Kasumi-1 (cell line): ENCODE data around the gene OR2H1.

Experiments
- DNase-seq, 2 experiments: peaks; one replicate each; lab custom pipeline; 2025; lab: John Stamatoyannopoulos, UW

OR2H1 gene

GRCh38 chr6:29510202-29510601, 53.2 kb downstream of the OR2H1 start:
- no peak for DNase-seq

DNA sequence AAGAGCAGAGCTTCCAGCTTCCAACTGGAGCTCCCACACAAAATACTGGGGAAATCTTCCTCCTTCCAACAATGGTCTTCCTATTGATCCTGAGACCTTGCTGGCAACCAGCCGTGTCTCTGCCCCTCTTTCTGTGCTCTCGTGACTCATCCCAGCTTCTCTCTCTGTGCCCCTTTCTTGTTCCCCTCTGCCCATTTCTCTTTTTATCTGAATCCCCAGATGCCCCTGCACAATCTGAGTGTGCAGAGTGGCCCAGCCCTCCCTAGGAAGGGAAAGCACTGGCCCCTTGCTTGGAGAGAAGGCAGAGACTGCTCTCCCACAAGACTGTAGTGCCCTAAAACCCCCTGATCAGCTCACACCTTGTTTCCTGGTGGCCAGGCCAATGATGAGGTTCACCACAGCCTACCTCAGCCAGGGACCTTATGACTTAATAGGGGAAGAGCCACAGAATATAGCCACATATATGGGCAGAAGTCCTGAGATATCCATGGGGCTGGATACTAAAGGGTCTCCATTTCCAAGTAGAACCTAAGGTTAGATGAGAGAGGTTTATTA, 53.9 kb downstream of the OR2H1 start:
- no peak for DNase-seq
